HG03060 (cell line): Measurements from ENCODE around the gene BCAS3.
"Not testable (repeated sequence)": the region's sequence is repeated elsewhere in the genome, so short reads cannot be mapped to it uniquely, and the experiment has no call there.

Experiments
- ATAC-seq: cut with Tn5 transposase; IDR thresholded peaks from one replicate; pipeline ENCODE4 v1.9.1; 2021; ENCODE audit warnings: low read depth, moderate number of reproducible peaks; ENCODE audit not compliant: unreplicated experiment

BCAS3 gene

GRCh38 chr17:60773552-60773951, 95.9 kb downstream of the BCAS3 start:
- ATAC-seq, result no peak

- no peak for ATAC-seq
Observed at GRCh38 chr17:60781880-60782412, 104.3 kb downstream of the BCAS3 start.

GRCh38 chr17:60782742-60783141, 105.1 kb downstream of the BCAS3 start:
- no peak for ATAC-seq

- no peak for ATAC-seq
Observed at GRCh38 chr17:60790205-60790604, 112.6 kb downstream of the BCAS3 start.

GRCh38 chr17:60792250-60792898, 114.7 kb downstream of the BCAS3 start:
- no peak for ATAC-seq

- no peak for ATAC-seq
Observed at GRCh38 chr17:60798576-60798975, 120.9 kb downstream of the BCAS3 start.

GRCh38 chr17:60802377-60802776, 124.7 kb downstream of the BCAS3 start:
- ATAC-seq, result no peak

GRCh38 chr17:60803059-60803458, 125.4 kb downstream of the BCAS3 start:
- no peak for ATAC-seq

GRCh38 chr17:60804831-60805230, 127.2 kb downstream of the BCAS3 start:
- no peak for ATAC-seq

GRCh38 chr17:60809421-60809820, 131.8 kb downstream of the BCAS3 start:
- ATAC-seq, result no peak

GRCh38 chr17:60814941-60815340, 137.3 kb downstream of the BCAS3 start:
- ATAC-seq, result not testable (repeated sequence)

- no peak for ATAC-seq
Observed at GRCh38 chr17:60817192-60817591, 139.5 kb downstream of the BCAS3 start.

- no peak for ATAC-seq
Observed at GRCh38 chr17:60819447-60820130, 141.9 kb downstream of the BCAS3 start.

- no peak for ATAC-seq
Observed at GRCh38 chr17:60823515-60823914, 145.9 kb downstream of the BCAS3 start.

- no peak for ATAC-seq
Observed at GRCh38 chr17:60825351-60825750, 147.7 kb downstream of the BCAS3 start.

- ATAC-seq, result no peak
Observed at GRCh38 chr17:60827943-60828342, 150.3 kb downstream of the BCAS3 start.

- ATAC-seq, result no peak
Observed at GRCh38 chr17:60832151-60832585, 154.5 kb downstream of the BCAS3 start.

- ATAC-seq, result no peak
Observed at GRCh38 chr17:60832631-60833030, 155.0 kb downstream of the BCAS3 start.

- no peak for ATAC-seq
Observed at GRCh38 chr17:60840456-60840855, 162.8 kb downstream of the BCAS3 start.

GRCh38 chr17:60845012-60845411, 167.4 kb downstream of the BCAS3 start:
- no peak for ATAC-seq

GRCh38 chr17:60846175-60846574, 168.5 kb downstream of the BCAS3 start:
- no peak for ATAC-seq

GRCh38 chr17:60851181-60851580, 173.5 kb downstream of the BCAS3 start:
- ATAC-seq, result no peak
